Vagina (tissue), 2 donors: ENCODE data around the gene ORM1.

Experiments
- POLR2A ChIP-seq, 2 donors: fragments of 450-650 bp; IDR thresholded peaks; one replicate each; pipeline ENCODE4 v1.6.1; 2017; ENCODE audit warnings: antibody characterized with exemption in 2 of 2, mild to moderate bottlenecking in 2 of 2, moderate library complexity in 2 of 2
- POLR2AphosphoS5 ChIP-seq, 2 donors: sonication (generic); formaldehyde crosslinking; IDR thresholded peaks; one replicate each; pipeline ENCODE4 v1.9.0; 2017; ENCODE audit warnings: antibody characterized with exemption in 2 of 2, mild to moderate bottlenecking in 2 of 2, low read depth in 1 of 2; ENCODE audit not compliant: insufficient read depth in 1 of 2
- TF ChIP-seq, protein P1 (sequence below), 3 experiments: fragments of 450-650 bp in 2 of 3; fragments of 200-600 bp in 1 of 3; sonication (generic) in 1 of 3; IDR thresholded peaks; one replicate each; pipeline ENCODE4 v1.5.1; 2017 to 2019; ENCODE audit warnings: antibody characterized with exemption in 3 of 3, mild to moderate bottlenecking in 2 of 3, moderate library complexity in 2 of 3

DNA sequence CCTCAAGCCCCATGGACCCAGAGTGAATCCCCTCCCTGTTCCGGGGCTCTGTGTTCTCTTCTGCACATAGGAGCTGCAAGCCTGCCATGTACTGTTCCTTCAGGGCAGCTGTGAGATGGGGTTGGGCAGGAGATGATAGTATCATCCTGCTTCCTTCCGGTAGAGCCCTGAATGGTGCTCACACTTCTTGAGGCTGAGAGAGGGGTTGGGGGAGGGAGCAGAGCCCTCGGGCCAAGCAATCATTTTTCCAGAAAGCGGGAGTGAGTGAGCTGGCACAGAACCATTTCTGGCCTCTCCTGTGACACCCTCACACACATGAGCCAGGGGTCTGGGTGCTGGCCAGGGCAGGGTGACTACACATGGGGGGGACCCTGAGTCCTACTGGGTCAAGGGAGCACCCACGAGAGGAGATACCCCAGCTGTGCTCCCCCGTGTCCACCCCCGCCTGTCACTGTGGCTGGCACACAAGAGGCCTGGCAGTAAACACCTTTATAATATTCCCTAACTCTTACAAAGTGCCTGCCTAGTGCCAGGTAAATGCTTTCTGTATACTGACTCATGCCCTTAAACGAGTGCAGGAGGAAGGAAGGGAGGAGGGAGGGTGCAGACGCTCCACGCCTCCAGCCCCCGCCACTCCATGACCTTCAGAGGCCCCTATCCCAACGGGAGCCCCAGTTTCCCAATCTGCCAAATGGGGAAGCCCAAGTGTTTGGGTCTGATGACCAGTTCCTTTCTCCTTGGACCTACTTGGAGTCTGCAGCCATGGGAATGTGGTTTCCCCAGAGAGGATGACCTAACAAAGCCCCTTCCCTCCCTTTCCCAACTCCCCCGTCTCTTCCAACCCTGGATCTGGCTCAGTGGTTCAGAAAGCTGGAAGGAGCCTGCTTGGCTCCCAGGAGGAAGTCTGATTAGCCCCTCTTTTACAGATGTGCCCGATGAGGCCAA, 49.3 kb downstream of the ORM1 start:
- TF ChIP-seq, protein P1, sequence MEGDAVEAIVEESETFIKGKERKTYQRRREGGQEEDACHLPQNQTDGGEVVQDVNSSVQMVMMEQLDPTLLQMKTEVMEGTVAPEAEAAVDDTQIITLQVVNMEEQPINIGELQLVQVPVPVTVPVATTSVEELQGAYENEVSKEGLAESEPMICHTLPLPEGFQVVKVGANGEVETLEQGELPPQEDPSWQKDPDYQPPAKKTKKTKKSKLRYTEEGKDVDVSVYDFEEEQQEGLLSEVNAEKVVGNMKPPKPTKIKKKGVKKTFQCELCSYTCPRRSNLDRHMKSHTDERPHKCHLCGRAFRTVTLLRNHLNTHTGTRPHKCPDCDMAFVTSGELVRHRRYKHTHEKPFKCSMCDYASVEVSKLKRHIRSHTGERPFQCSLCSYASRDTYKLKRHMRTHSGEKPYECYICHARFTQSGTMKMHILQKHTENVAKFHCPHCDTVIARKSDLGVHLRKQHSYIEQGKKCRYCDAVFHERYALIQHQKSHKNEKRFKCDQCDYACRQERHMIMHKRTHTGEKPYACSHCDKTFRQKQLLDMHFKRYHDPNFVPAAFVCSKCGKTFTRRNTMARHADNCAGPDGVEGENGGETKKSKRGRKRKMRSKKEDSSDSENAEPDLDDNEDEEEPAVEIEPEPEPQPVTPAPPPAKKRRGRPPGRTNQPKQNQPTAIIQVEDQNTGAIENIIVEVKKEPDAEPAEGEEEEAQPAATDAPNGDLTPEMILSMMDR (IDR thresholded peaks at IDR 0.05): no peak
- TF ChIP-seq POLR2A (IDR thresholded peaks at IDR 0.05) (peak in 1 of 2 donors; percentile 19), POLR2AphosphoS5 (IDR thresholded peaks at IDR 0.05; ENCODE audit: insufficient read depth in 1 of 2, low read depth in 1 of 2) (peak in 1 of 2 donors; percentile 56)
